Measurements from ENCODE around the gene RSPH10B2.
"Not testable (repeated sequence)": the region's sequence is repeated elsewhere in the genome, so short reads cannot be mapped to it uniquely, and the experiment has no call there.

Gene RSPH10B2

DNA sequence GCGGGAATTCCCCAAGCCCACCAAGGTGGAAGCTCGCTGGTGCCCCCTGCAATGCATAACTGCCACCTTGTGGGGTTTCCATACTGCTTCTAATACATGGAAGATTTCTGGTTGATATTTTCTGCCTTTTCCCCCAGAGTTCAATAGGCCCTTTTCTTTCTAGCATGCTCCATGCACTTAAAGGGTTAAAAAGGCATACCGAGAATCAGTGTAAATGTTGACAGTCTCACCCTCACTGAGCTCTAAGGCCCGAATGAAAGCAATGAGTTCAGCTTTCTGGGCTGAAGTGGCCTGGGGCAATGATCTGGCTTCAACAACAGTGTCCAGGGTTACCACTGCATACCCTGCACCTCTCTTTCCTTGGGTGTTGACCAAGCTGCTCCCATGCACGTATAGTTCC, 89.2 kb downstream of the RSPH10B2 start:
- DNase-seq (ENCODE audit: low spot score): not testable (repeated sequence)

DNA sequence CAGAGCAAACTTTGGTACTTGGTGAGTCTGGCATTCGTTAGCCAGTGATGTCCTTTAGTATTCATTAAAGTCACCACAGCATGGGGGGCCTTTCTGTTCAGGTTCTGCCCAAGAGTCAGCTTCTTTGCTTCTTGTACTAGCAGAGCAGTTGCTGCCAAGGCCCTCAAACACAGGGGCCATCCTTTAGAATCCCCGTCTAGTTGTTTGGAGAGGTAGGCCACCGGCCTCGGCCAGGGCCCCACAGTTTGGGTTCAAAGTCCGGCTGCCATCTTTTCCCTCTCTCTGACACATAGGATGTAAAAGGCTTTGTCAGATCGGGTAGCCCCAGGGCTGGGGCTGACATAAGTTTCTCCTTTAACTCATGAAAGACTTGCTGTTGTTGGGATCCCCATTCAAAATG, 89.8 kb downstream of the RSPH10B2 start:
- DNase-seq (ENCODE audit: low spot score): not testable (repeated sequence)

DNA sequence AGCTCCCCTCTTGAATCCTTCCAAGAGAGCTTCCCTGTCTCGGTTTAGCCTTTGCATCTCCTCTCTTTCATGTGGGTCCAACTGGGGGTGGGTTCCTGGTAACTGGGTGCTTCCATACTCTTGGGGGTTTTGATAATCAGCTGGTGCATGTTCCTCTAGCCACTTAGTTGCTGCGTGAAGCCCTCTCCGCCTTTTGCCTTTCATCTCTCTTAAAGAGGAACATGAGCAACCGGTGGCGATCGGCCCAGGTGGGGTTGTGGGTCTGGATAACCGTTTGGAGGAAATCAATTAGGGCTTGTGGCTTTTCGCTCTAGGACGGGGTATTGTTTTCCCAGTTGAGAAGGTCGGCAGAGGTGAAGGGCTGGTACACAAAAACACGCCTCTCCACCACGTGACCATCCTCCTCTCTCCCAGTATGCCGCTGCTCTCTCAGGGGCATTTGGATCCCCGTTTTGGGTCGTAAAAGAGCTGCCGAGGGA, 92.1 kb downstream of the RSPH10B2 start:
- DNase-seq (ENCODE audit: low spot score): not testable (repeated sequence)

DNA sequence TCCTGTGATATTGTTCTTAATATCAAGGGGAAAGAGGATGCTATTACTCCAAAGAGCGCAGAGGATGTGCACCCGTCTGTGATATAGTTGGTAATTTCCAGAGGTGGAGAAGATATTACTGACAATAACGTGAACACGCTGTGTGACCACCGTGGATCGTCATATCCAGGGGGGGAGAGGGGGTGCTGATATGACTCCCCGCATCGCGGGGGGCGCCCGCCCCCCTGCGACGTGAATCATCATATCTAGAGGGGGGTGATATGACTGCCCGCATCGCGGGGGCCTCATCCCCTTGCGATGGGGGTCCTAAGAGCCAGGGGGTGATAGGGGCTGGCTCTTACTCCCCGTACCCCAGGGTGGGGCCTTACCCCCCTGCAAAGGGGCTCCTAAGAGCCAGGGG, 93.8 kb downstream of the RSPH10B2 start:
- DNase-seq (ENCODE audit: low spot score): not testable (repeated sequence)

Data from ecto neural progenitor cell (in vitro differentiated cells).